OCI-LY7 (cell line): ENCODE data around the gene MEIOB.

Experiments used
- EZH2phosphoT487 ChIP-seq: fragments of 200-600 bp; sonication (generic); IDR thresholded peaks from 2 replicates; pipeline ENCODE4 v1.6.1; 2018; ENCODE audit warnings: low read depth, borderline replicate concordance, mild to moderate bottlenecking, mixed run types, antibody characterized with exemption, low read length, moderate library complexity, mixed read lengths
- TF ChIP-seq, protein P1 (sequence below): fragments of 200-600 bp; sonication (generic); conservative IDR thresholded peaks from 2 replicates; pipeline ENCODE4 v1.5.1; 2014; ENCODE audit warnings: mild to moderate bottlenecking, antibody characterized with exemption, low read length, moderate library complexity, mixed read lengths

DNA sequence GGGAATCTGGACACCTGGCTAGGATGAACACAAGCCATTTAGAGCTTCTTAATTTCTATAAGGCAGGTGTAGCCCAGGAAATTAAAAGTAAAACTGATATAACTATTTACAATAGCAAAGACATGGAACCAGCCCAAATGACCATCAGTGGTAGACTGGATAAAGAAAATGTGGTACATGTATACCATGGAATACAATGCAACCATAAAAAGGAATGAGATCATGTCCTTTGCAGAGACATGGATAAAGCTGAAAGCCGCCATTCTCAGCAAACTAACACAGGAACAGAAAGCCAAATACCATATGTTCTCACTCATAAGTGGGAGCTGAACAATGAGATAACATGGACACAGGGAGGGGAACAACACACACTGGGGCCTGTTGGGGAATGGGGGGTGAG, 25.5 kb downstream of the MEIOB start:
- TF ChIP-seq, protein P1, sequence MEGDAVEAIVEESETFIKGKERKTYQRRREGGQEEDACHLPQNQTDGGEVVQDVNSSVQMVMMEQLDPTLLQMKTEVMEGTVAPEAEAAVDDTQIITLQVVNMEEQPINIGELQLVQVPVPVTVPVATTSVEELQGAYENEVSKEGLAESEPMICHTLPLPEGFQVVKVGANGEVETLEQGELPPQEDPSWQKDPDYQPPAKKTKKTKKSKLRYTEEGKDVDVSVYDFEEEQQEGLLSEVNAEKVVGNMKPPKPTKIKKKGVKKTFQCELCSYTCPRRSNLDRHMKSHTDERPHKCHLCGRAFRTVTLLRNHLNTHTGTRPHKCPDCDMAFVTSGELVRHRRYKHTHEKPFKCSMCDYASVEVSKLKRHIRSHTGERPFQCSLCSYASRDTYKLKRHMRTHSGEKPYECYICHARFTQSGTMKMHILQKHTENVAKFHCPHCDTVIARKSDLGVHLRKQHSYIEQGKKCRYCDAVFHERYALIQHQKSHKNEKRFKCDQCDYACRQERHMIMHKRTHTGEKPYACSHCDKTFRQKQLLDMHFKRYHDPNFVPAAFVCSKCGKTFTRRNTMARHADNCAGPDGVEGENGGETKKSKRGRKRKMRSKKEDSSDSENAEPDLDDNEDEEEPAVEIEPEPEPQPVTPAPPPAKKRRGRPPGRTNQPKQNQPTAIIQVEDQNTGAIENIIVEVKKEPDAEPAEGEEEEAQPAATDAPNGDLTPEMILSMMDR: no peak
- no peak for TF ChIP-seq EZH2phosphoT487
